GM18868 (cell line): Measurements from ENCODE around the gene NPHP4.
"Not testable (repeated sequence)": the region's sequence is repeated elsewhere in the genome, so short reads cannot be mapped to it uniquely, and the experiment has no call there.

Experiments
- ATAC-seq: cut with Tn5 transposase; IDR thresholded peaks from one replicate; pipeline ENCODE4 v1.9.1; 2021; ENCODE audit warnings: mild to moderate bottlenecking, moderate library complexity; ENCODE audit not compliant: unreplicated experiment

The NPHP4 gene

DNA sequence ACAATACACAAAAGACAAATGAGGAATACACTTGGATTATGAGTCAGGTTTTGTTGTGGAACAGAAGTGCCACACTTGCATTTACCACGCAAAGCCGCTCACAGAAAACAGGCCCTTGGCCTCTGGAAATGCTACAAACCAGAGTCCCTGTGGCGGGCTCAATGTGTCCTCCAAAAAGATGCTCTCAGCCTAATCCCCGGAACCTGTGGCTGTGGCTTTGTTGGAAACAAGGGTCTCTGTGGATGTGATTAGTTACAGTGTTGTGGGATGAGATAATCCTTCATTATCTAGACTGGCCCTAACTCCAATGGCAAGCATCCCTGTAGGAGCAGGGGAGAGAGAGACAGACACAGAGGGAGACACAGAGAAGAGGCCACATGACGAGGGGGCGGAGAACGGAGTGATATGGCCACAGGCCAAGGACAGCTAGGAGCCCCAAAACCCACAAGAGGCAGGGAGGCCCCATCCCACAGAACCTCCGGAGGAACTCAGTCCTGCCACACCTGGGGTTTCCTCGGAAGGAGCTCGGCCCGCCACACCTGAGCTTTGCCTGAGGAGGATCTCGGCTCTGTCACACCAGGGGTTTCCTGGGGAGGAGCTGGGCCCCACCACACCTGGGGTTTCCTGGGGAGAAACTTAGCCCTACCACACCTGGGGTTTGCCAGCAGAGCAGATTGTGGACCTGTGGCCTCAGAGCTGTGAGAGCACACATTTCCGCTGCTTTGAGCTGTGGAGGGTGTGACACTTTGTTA is 55.4 kb downstream of the NPHP4 start:
- no peak for ATAC-seq

DNA sequence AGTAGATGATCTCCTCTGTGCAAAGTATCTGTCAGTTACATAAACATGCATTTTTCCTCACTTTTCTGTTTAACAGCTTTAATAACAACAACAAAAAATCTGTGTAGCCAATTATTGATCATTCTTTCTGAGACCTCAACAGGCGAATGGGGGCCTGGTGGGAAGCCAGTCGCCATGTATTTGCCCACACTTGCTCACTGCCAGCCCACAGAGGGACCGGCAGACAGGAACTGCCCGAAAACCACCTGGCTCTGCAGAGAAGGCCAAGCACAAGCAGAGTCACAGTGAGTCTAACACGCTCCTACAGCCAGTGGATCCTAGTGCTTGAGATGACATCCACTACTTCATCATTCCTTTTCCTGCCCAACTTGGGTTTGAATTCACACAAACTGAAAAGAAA is 56.1 kb downstream of the NPHP4 start:
- ATAC-seq = no peak

DNA sequence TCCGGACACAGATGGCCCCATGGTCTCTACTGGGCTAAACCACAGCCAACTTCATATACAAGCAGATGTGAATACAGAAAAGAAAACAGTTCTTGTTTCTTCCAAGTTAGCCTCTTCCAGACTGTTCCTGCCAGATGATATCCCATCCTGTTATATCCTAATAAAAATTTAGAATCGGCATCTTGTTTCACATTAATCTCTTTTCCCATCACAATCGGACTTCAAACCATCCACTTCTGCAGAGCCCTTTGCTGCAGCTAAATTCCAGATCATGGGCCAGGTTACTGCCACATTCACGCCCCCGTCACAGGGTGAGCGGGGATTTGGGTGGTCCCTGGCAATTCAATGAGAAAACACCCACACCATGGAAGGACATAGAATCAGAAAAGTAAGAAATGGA is 57.2 kb downstream of the NPHP4 start:
- no peak for ATAC-seq

GRCh38 chr1:5934058-5934884 is 58.0 kb downstream of the NPHP4 start:
- ATAC-seq = no peak

GRCh38 chr1:5933676-5934057 is 58.6 kb downstream of the NPHP4 start:
- ATAC-seq = no peak

GRCh38 chr1:5933050-5933449 is 59.2 kb downstream of the NPHP4 start:
- ATAC-seq = no peak

- ATAC-seq = no peak
Observed at GRCh38 chr1:5928714-5929400, 63.4 kb downstream of the NPHP4 start.

- no peak for ATAC-seq
Observed at GRCh38 chr1:5927506-5928370, 64.5 kb downstream of the NPHP4 start.

DNA sequence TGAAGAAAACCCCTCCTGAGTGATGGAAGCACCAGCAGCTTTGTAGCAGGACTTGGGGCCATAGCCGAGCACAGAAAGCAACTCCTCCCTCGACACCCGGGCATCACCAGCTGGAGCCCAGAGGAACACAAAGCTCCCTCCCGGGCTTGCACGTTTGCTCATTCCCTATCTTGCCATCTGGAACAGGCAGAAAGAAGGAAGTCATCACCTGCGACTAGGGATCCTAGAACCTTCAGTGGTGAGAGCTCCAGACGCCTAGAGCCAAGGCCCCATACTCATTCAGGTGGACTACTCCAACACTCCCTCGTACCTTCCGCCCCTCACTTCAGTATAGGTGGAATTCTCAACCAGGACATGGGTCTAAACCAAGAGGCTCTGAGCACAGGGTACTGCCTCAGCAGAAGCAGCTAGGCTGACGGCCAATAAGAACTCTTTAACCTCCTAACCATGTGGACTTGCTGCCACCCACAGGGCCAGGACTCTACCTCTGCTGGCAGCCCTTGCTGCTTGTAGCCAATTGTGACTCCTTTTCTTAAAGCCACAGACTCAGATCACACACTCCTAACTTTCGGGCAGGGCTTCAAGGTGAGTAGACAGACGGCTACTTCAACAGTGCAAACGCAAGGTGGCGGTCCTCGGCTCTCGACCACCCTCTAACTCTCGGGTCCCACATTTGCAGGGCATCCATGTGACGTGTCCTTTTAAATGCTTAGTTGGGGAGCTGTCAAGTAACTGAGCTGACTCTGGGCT is 65.4 kb downstream of the NPHP4 start:
- no peak for ATAC-seq

- not testable (repeated sequence) for ATAC-seq
Observed at GRCh38 chr1:5922700-5923330, 69.4 kb downstream of the NPHP4 start.

DNA sequence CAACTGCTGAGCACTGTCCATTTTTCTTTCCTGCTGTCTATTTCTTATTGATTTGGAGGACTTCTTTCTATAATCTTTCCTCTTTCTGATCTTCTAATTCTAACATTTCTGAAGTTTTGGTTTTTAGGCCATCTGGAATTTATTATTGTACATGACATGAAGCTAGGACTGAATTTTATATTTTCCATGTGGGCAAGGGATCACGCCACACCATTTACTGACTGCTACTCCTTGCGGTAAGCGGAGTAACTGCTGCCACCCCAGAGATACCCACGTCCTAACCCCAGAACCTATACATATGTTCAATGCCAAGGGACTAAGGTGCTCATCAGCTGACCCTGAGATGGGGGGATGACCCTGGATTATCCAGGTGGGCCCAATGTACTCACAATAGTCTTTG is 70.6 kb downstream of the NPHP4 start:
- ATAC-seq = no peak

- ATAC-seq = no peak
Observed at GRCh38 chr1:5921129-5921528, 71.1 kb downstream of the NPHP4 start.

DNA sequence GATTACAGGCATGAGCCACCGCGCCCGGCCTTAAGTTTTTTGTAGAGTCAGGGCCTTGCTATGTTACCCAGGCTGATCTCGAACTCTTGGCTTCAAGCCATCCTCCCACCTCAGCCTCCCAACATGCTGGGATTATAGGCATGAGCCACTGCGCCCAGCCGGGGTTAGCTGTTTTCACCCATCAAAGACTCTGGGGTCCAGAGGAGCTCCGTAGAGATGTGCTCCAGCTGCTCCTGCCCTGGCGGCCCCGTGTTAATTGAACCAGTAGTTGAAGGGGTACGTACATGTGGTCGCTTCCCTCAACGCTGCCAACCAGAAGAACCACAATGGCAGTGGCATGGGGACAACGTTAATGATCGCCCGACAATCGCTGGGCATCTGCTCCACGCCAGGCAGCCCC is 72.0 kb downstream of the NPHP4 start:
- no peak for ATAC-seq

- no peak for ATAC-seq
Observed at GRCh38 chr1:5918275-5918649, 74.0 kb downstream of the NPHP4 start.

DNA sequence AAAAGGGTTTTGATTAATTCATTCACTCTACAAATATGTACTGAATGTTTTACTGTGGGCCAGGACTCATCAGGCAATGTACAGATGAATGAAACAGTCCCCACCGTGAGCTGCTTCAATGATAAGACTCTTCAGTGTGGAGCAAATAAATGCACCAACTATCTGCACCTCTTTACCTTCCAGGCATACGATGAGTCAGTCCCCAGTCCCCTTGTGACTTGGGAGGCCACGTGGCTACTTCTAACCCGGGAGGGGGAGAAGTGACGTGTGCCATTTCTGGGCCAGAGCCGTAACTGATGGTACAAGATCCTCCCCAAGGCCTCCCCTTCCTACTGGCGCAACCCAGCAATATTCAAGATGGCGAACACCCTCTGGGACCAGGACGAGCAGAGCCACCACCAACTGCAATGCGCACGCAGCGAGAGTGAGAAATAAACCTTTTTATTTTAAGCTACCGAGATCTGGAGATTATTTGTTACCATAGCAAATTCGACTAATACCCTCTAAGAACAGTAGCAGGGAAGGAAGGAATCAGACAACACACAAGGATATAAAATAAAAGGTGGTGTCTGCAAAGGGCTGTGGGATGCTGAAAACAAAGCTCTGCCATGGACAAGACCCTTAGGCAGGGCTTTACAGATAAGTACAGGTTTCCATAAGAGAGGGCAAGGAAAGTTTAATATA is 74.5 kb downstream of the NPHP4 start:
- no peak for ATAC-seq

DNA sequence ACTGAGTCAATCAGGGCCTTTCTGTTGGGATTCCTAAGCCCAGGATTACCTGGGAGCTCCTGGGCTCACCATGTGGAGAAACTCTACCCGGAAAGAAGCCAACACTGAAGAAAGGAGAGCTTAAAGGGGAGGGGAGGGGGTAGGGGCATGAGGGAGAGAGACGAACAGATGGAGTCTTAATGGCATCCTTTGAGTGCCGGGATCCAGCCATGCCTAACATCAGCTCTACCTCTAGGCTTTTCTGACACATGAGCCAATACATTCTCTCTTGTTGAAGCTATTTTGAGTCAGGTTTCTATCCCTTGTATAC is 75.0 kb downstream of the NPHP4 start:
- no peak for ATAC-seq

- no peak for ATAC-seq
Observed at GRCh38 chr1:5916572-5917280, 75.5 kb downstream of the NPHP4 start.
